ENCODE data around the gene PPP1R10.

Gene PPP1R10

DNA sequence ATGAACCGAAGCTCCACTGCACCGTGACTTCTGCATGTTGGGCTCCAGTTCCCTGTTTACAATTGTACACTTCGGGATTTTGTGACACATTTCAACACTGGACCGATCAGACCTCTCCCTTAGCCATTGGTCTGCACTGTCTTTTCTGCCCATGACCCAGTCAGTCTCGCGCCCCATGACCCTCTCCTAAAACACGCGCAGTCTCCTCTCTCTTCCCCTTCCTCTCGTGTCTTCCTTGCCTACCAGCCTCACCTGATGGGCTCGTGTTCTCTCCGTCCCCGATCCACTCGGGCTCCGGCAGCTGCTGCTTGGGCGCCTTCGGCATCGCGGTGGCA, 46.3 kb downstream of the PPP1R10 start:
- no peak for DNase-seq (ENCODE audit: low spot score)
- TF ChIP-seq, protein P1, sequence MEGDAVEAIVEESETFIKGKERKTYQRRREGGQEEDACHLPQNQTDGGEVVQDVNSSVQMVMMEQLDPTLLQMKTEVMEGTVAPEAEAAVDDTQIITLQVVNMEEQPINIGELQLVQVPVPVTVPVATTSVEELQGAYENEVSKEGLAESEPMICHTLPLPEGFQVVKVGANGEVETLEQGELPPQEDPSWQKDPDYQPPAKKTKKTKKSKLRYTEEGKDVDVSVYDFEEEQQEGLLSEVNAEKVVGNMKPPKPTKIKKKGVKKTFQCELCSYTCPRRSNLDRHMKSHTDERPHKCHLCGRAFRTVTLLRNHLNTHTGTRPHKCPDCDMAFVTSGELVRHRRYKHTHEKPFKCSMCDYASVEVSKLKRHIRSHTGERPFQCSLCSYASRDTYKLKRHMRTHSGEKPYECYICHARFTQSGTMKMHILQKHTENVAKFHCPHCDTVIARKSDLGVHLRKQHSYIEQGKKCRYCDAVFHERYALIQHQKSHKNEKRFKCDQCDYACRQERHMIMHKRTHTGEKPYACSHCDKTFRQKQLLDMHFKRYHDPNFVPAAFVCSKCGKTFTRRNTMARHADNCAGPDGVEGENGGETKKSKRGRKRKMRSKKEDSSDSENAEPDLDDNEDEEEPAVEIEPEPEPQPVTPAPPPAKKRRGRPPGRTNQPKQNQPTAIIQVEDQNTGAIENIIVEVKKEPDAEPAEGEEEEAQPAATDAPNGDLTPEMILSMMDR (IDR thresholded peaks at IDR 0.05; ENCODE audit: extremely low read depth, insufficient read depth, missing control alignments): no peak
- in situ Hi-C loops (cut with MboI; ENCODE audit: low pct_unique_long_range_greater_than_20kb, low sequenced_read_pairs, unreplicated experiment): no loop called here

DNA sequence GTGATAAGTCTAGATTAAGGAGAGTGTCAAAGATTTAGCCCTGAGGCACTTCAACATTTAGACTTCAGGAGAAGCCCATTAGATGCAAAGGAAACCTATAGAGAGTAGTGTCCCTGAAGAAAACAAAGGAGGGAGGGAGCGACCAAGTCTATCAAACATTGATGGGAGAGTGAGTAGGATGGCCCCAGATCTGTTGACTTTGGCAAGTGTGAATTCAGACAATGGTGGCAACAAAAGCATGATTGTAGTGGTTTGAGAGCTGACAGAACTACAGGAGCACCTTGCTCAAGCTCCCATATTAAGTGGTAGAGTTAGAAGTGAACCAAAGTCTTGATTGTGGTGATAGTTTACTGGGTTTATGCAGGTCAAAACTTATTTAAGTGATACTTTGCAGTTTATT, 46.8 kb downstream of the PPP1R10 start:
- in situ Hi-C loops (cut with MboI; ENCODE audit: low pct_unique_long_range_greater_than_20kb, low sequenced_read_pairs, unreplicated experiment): no loop called here
- no peak for DNase-seq (ENCODE audit: low spot score)
- TF ChIP-seq, protein P1 (IDR thresholded peaks at IDR 0.05; ENCODE audit: extremely low read depth, insufficient read depth, missing control alignments): no peak

DNA sequence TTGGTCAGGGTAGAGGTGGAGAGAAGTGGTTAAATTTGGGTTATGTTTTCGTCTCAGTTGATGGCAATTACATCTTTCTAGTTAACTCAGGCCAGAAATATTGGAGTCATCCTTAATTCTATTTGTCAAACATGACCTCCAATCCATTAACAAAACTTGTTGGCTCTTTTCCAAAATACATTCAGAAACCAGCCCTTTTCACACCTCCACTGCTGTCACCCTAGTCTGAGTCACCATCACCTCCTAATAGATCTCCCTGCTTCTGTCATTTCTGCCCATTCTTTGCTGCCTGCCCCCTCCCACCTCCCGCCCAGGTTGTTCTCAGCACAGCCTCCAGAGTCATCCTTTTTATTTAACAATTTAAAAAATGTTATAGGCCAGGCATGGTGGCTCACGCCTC, 48.8 kb downstream of the PPP1R10 start:
- DNase-seq (ENCODE audit: low spot score): no peak
- TF ChIP-seq, protein P1 (IDR thresholded peaks at IDR 0.05; ENCODE audit: extremely low read depth, insufficient read depth, missing control alignments): no peak
- in situ Hi-C loops (cut with MboI; ENCODE audit: low pct_unique_long_range_greater_than_20kb, low sequenced_read_pairs, unreplicated experiment): no loop called here

DNA sequence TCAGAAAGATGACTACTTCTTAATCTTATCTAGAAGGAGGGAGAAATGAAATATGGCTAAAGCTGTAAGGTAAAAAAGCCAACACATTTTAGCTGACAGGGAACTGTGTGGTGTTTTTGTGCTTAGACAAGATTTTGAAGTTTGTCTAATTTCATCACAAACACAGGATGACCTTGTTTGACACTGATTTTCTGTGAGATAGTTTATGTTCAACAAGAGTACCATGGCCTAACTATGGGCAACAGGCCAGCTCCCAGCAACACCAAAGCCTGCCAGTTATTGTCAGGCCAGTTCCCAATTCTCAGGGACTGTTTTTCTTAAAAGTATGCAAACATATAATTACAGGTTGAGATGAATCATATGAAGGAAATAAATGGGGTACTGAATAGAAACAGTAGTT, 51.3 kb downstream of the PPP1R10 start:
- in situ Hi-C loops (cut with MboI; ENCODE audit: low pct_unique_long_range_greater_than_20kb, low sequenced_read_pairs, unreplicated experiment): no loop called here
- TF ChIP-seq, protein P1 (IDR thresholded peaks at IDR 0.05; ENCODE audit: extremely low read depth, insufficient read depth, missing control alignments): no peak
- DNase-seq (ENCODE audit: low spot score): no peak

DNA sequence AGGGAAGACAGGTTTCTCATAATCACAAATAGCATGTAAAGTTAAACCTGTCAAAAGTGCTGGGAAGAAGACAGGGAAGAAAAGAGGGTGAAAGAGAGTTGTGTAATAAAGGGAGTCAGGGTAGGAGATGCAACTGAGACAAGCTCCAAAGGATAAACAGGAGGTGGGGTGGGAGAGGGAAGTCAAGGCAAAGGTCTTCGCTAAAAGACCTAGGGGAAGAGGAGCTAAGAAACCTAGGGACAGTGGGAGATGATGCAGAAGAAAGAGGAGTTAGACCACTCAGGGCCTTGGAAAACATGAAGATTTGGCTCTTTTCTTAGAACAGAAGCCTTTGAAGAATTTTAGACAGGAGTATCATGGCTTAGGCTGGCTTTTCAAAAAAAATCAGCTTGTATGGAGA, 52.9 kb downstream of the PPP1R10 start:
- no peak for DNase-seq (ENCODE audit: low spot score)
- in situ Hi-C loops (cut with MboI; ENCODE audit: low pct_unique_long_range_greater_than_20kb, low sequenced_read_pairs, unreplicated experiment): no loop called here
- TF ChIP-seq, protein P1 (IDR thresholded peaks at IDR 0.05; ENCODE audit: extremely low read depth, insufficient read depth, missing control alignments): no peak

DNA sequence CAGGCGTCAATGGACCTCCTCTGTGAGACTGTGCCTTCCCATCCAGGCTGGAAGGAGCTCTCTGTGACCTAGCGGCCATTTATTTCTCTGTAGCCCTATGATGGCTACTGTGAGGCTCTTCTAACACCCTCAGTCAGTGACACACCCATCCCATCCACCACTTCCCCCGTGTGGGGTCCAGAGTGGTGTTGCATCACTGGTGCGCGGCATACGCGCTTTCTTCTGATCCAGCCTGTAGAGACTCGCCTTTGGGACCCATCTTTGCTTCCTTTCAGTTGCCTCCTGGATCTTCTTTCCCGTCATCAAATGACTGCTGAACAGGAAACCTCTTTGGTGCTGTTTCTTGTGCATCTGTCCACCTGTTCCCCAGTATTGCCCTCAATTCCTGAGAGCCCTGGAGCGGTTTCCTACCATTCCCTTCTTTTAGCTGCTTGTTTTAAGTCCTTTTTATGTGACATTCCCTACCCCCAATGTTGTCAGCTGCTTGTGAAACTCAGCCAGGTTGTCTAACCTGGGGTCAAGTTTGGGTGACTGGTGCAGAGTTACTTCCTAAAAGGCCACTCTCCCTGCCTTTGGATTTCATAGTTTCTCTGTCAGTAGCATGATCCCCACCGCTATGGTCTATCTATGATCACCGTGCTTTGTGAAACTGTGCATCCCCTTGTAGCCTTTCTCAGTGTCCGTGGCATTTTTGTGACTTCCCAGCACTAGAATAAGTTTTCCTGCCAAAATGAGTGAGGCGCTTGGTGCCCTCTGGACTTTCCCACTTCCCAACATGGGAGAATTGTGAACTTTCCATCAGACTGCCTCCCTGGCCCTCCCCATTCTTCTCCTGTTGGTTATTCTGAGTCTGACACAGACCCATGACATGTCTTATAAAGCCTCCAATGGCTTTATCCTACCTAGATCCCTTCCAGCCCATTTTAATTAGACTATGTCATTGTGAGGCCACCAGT, 54.3 kb downstream of the PPP1R10 start:
- DNase-seq (ENCODE audit: low spot score): no peak
- TF ChIP-seq, protein P1 (IDR thresholded peaks at IDR 0.05; ENCODE audit: extremely low read depth, insufficient read depth, missing control alignments): no peak
- in situ Hi-C loops (cut with MboI; ENCODE audit: low pct_unique_long_range_greater_than_20kb, low sequenced_read_pairs, unreplicated experiment): no loop called here
